C4-2B (cell line): ENCODE measurements around the gene DSG2.

ENCODE experiments used
- H3K27ac ChIP-seq: fragments of 450-650 bp; 2 replicates; pipeline ENCODE4 v1.5.1; 2017
- ZFX ChIP-seq: fragments of 450-650 bp; IDR thresholded peaks from 2 replicates; pipeline ENCODE4 v1.6.1; 2017
- TF ChIP-seq, protein P1 (sequence below): fragments of 450-650 bp; conservative IDR thresholded peaks from 2 replicates; pipeline ENCODE4 v1.5.1; 2017; ENCODE audit warnings: mild to moderate bottlenecking

Gene DSG2

DNA sequence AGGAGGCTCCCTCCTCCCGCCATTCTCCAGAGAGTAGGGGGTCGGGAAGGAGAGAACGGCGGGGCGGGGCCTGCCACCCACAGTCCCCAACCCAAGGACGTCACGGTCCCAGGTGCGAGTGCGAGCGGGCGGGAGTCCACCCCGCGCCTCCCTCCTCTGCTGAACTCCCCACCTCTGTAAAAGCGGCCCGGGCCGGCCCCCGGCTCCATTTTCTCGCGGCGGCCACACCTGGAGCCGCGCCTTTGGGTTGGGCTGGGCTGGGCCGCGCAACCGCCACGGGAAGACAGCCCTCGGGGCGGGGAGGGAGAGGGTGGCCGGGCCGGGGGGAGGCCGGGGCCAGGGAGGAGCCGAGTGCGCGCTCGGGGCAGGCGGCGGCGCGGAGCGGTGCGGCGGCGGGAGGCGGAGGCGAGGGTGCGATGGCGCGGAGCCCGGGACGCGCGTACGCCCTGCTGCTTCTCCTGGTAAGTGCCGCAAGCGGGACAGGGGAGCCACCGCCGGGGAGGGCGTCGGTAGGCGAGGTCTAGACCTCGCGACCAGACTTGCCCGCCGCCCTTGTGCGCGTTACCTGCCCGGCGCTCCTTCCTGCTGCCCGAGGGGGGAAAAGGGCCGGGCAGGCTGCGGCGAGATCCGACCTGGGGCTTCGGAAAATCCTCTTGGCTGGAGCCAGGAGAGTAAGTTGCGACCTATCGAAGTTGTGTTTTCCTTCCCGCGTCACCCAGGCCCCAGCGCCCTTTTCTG is at the start of gene DSG2:
DSG2 (plus strand) TSS at position 342 of the 738 bp plus-strand sequence; CDS start at position 417, 75 bp downstream.
- TF ChIP-seq, protein P1, sequence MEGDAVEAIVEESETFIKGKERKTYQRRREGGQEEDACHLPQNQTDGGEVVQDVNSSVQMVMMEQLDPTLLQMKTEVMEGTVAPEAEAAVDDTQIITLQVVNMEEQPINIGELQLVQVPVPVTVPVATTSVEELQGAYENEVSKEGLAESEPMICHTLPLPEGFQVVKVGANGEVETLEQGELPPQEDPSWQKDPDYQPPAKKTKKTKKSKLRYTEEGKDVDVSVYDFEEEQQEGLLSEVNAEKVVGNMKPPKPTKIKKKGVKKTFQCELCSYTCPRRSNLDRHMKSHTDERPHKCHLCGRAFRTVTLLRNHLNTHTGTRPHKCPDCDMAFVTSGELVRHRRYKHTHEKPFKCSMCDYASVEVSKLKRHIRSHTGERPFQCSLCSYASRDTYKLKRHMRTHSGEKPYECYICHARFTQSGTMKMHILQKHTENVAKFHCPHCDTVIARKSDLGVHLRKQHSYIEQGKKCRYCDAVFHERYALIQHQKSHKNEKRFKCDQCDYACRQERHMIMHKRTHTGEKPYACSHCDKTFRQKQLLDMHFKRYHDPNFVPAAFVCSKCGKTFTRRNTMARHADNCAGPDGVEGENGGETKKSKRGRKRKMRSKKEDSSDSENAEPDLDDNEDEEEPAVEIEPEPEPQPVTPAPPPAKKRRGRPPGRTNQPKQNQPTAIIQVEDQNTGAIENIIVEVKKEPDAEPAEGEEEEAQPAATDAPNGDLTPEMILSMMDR, result no peak
- peak; percentile 33; the same call in 1 of the 2 replicates for TF ChIP-seq ZFX
- peak within 1 kb of the TSS; percentile 92 for H3K27ac ChIP-seq

- no peak overlapping the region for H3K27ac ChIP-seq
- TF ChIP-seq ZFX, result no peak
- TF ChIP-seq, protein P1, result no peak
These were observed 47.6 kb upstream of the DSG2 start for GRCh38 chr18:31450409-31450808.

DNA sequence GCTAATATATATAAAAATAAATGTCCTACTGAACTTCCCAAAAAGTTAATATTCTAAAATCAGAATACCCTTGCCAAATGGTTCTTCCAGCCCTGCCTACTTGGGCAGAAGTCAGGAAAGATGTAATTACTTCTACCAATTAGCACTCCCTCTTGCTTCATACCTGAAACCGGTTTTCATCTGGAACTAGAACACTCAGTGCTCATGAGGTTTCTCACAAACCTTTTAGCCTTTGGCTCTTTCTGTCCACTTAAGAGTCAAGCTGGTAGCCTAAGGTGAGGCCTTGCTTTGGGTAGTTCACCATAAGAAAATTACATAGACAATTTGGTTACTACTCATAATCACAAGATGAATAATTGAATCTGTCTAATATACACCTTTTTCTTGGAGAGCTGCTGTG is 46.4 kb upstream of the DSG2 start:
- no peak overlapping the region for H3K27ac ChIP-seq
- TF ChIP-seq ZFX, result no peak
- TF ChIP-seq, protein P1, result no peak

- TF ChIP-seq, protein P1, result no peak
- TF ChIP-seq ZFX, result no peak
- no peak overlapping the region for H3K27ac ChIP-seq
These were observed 43.8 kb upstream of the DSG2 start for GRCh38 chr18:31454066-31454708.

- TF ChIP-seq, protein P1, result no peak
- no peak for TF ChIP-seq ZFX
- no peak overlapping the region for H3K27ac ChIP-seq
These were observed 28.3 kb upstream of the DSG2 start for GRCh38 chr18:31469629-31470028.

DNA sequence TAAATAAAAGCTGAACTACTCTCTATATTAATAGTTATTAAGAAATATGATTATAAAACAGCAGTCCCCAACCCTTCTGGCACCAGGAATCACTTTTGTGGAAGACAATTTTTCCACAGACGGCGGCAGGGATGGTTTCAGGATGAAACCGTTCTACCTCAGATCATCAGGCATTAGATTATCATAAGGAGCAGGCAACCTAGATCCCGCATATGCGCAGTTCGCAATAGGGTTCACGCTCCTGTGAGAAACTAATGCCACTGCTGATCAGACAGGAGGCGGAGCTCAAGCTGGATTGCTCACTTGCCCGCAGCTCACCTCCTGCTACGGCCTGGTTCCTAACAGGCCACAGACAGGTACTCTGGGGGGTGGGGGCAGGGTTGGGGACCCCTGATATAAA is 19.3 kb upstream of the DSG2 start:
- no peak overlapping the region for H3K27ac ChIP-seq
- TF ChIP-seq, protein P1, result no peak
- no peak for TF ChIP-seq ZFX

GRCh38 chr18:31482051-31482450 is 15.9 kb upstream of the DSG2 start:
- no peak overlapping the region for H3K27ac ChIP-seq
- TF ChIP-seq ZFX, result no peak
- TF ChIP-seq, protein P1, result no peak
